ENCODE data around the gene UBE2G1. TPM values are rescaled to one million over a fixed set of nuclear protein-coding genes. Genes with fewer than 3 reads are reported as not detected.

UBE2G1 gene
- polyA plus RNA-seq, 1 donor (not counting 4 experiments of a cell fraction or from before 2014, with no cell fraction given), result 86.2 TPM

GRCh38 chr17:4345581-4346252, 20.8 kb downstream of the UBE2G1 start:
- H3K9ac ChIP-seq (ENCODE audit: control insufficient read depth, extremely low read depth, insufficient read depth, low read length), result no peak overlapping the region
- H3K9me3 ChIP-seq (ENCODE audit: control insufficient read depth, low read depth, low read length), result no peaks in the 10 kb centered on the region
- H2AFZ ChIP-seq (ENCODE audit: control insufficient read depth, low read length), result no peak overlapping the region
- H3K4me3 ChIP-seq (ENCODE audit: control insufficient read depth in 2 of 3, extremely low read depth in 1 of 3, insufficient read depth in 2 of 3, low read depth in 1 of 3, low read length in 3 of 3), result no peak overlapping the region
- H3K27ac ChIP-seq (ENCODE audit: control insufficient read depth, insufficient read depth, low read length), result no peak overlapping the region
- H3K79me2 ChIP-seq (ENCODE audit: control insufficient read depth, insufficient read depth, low read length), result peaks cover 97% of the 10 kb centered on the region
- peaks cover 27% of the 10 kb centered on the region for H3K4me1 ChIP-seq (ENCODE audit: control insufficient read depth, extremely low read depth, insufficient read depth, low read length)
- H3K9me1 ChIP-seq (ENCODE audit: control insufficient read depth, extremely low read depth, insufficient read depth, low read length), result peaks cover 4% of the 10 kb centered on the region
- peaks cover 20% of the 10 kb centered on the region for H4K20me1 ChIP-seq (ENCODE audit: control insufficient read depth, extremely low read depth, insufficient read depth, low read length)
- peaks cover 0 to 3% of the 10 kb centered on the region in 2 experiments for H3K36me3 ChIP-seq (ENCODE audit: control insufficient read depth in 2 of 2, extremely low read depth in 1 of 2, insufficient read depth in 2 of 2, low read length in 2 of 2)
- no peak for TF ChIP-seq EZH2 (IDR thresholded peaks at IDR 0.05; ENCODE audit: low read length)
- no peak for TF ChIP-seq CTCF (optimal IDR thresholded peaks at IDR 0.05 in 1 of 3, IDR thresholded peaks at IDR 0.05 in 1 of 3, conservative IDR thresholded peaks at IDR 0.05 in 1 of 3; ENCODE audit: extremely low read depth in 1 of 3, insufficient read depth in 2 of 3, low read length in 3 of 3)
- FAIRE-seq (no peak), DNase-seq (ENCODE audit: low read depth, low spot score) (no peak)
- H3K27me3 ChIP-seq (ENCODE audit: control insufficient read depth, extremely low read depth, insufficient read depth, low read length), result no peaks in the 10 kb centered on the region
- no peak overlapping the region for H3K4me2 ChIP-seq (ENCODE audit: control insufficient read depth, extremely low read depth, insufficient read depth, low read depth, low read length)
- dilution Hi-C loops (cut with MboI; ENCODE audit: extremely low pct_ligation_motif_present, low sequenced_read_pairs), result no loop called here

GRCh38 chr17:4344926-4345325, 21.5 kb downstream of the UBE2G1 start:
- DNase-seq (ENCODE audit: low read depth, low spot score) (no peak), FAIRE-seq (no peak)
- Histone ChIP-seq H3K4me1 (ENCODE audit: control insufficient read depth, extremely low read depth, insufficient read depth, low read length) (peaks cover 27% of the 10 kb centered on the region), H4K20me1 (ENCODE audit: control insufficient read depth, extremely low read depth, insufficient read depth, low read length) (peaks cover 26% of the 10 kb centered on the region), H3K36me3 (ENCODE audit: control insufficient read depth in 2 of 2, extremely low read depth in 1 of 2, insufficient read depth in 2 of 2, low read length in 2 of 2) (peaks cover 0 to 2% of the 10 kb centered on the region in 2 experiments), H3K27me3 (ENCODE audit: control insufficient read depth, extremely low read depth, insufficient read depth, low read length) (no peaks in the 10 kb centered on the region), H3K4me3 (ENCODE audit: control insufficient read depth in 2 of 3, extremely low read depth in 1 of 3, insufficient read depth in 2 of 3, low read depth in 1 of 3, low read length in 3 of 3) (no peak overlapping the region), H2AFZ (ENCODE audit: control insufficient read depth, low read length) (no peak overlapping the region), H3K9me3 (ENCODE audit: control insufficient read depth, low read depth, low read length) (no peaks in the 10 kb centered on the region), H3K27ac (ENCODE audit: control insufficient read depth, insufficient read depth, low read length) (no peak overlapping the region), H3K9ac (ENCODE audit: control insufficient read depth, extremely low read depth, insufficient read depth, low read length) (no peak overlapping the region), H3K79me2 (ENCODE audit: control insufficient read depth, insufficient read depth, low read length) (peaks cover 97% of the 10 kb centered on the region), H3K4me2 (ENCODE audit: control insufficient read depth, extremely low read depth, insufficient read depth, low read depth, low read length) (no peak overlapping the region), H3K9me1 (ENCODE audit: control insufficient read depth, extremely low read depth, insufficient read depth, low read length) (peaks cover 4% of the 10 kb centered on the region)
- dilution Hi-C loops (cut with MboI; ENCODE audit: extremely low pct_ligation_motif_present, low sequenced_read_pairs), result no loop called here
- TF ChIP-seq CTCF (optimal IDR thresholded peaks at IDR 0.05 in 1 of 3, IDR thresholded peaks at IDR 0.05 in 1 of 3, conservative IDR thresholded peaks at IDR 0.05 in 1 of 3; ENCODE audit: extremely low read depth in 1 of 3, insufficient read depth in 2 of 3, low read length in 3 of 3), result no peak
- TF ChIP-seq EZH2 (IDR thresholded peaks at IDR 0.05; ENCODE audit: low read length), result no peak
